ENCODE results near the gene AKR1C2.
A peak's percentile ranks its signal among the peaks of the same experiment; 100 is the strongest.
"Not testable (repeated sequence)": the region's sequence is repeated elsewhere in the genome, so short reads cannot be mapped to it uniquely, and the experiment has no call there.

The AKR1C2 gene

DNA sequence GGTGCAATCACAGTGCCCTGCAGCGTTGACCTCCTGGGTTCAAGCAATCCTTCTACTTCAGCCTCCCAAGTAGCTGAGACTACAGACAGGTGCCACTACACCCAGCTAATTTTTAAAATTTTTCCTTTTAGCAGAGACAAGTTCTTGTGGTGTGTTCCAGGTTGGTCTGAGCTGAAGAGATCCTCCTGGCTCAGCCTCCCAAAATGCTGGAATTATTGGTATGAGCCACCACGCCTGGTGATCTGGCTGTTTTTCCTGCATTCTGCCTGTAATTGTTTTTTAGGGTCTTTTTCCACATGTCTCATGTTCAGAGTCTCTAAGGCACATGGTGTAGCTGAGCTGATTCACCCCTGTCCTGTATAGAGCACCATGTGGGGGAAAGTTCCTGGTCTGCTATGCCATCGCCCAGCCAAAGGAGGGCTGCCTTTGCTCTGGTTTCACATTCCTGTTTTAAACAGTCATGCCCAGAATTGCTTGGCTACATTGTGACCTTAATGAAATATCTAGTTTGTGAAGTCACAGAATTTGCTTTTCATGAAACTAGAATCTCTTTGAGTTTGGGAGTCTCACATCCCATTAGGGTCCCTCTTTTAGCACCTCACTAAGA is 15.1 kb upstream of the AKR1C2 start:
- peak; percentile 80 for DNase-seq (ENCODE audit: low read depth)
- H3K4me3 ChIP-seq (replicated peaks; ENCODE audit: low read depth, low read length) = not testable (repeated sequence)
- TF ChIP-seq CTCF (IDR thresholded peaks at IDR 0.05; ENCODE audit: low read length, missing control alignments) = peak; percentile 38

DNA sequence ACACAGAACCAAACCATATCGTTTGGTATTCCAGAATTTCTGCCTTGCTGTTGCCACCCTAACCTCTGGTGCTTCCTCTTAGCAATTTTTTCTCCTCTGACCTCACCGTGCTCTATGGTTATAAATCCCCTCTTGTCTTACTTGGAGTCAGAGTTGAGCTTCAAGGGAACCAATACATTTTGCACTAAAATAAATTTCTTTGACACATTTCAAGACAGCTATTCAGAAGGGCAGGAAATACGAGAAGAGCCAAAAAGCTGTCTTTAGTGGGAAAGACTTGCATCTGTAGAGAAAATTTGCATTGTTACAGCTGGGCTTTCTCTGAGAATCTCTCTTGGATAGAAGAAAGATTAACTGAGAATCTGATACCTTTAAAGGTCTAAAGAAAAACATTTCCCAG is 14.5 kb upstream of the AKR1C2 start:
- no peak for TF ChIP-seq CTCF (IDR thresholded peaks at IDR 0.05; ENCODE audit: low read length, missing control alignments)
- DNase-seq (ENCODE audit: low read depth) = peak; percentile 49
- no peak overlapping the region for H3K4me3 ChIP-seq (replicated peaks; ENCODE audit: low read depth, low read length)

DNA sequence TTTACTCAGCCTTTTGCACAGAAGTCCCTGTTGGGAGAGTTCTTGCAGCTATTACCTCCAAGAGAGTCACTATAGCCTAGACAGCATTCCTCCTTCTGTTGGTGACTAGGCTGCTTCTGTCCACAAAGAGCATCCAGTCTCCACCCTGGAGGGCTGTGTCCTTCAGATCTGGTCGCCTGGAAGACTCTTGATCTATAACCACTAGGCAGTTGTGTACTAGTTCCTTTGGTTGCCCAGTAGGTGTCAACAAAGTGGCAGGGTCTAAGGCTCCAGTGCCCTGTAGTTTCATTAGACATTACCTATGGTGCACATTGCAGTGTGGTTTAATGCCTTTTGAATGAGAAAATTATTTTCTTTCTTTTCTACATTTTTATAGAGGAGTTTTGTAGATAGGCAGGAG is 11.3 kb upstream of the AKR1C2 start:
- TF ChIP-seq CTCF (IDR thresholded peaks at IDR 0.05; ENCODE audit: low read length, missing control alignments) = peak; percentile 31
- H3K4me3 ChIP-seq (replicated peaks; ENCODE audit: low read depth, low read length) = no peak overlapping the region
- DNase-seq (ENCODE audit: low read depth) = peak; percentile 39

- DNase-seq (ENCODE audit: low read depth); H3K4me3 ChIP-seq (replicated peaks; ENCODE audit: low read depth, low read length): not testable (repeated sequence)
Observed at GRCh38 chr10:5014200-5014910, 10.7 kb upstream of the AKR1C2 start.

DNA sequence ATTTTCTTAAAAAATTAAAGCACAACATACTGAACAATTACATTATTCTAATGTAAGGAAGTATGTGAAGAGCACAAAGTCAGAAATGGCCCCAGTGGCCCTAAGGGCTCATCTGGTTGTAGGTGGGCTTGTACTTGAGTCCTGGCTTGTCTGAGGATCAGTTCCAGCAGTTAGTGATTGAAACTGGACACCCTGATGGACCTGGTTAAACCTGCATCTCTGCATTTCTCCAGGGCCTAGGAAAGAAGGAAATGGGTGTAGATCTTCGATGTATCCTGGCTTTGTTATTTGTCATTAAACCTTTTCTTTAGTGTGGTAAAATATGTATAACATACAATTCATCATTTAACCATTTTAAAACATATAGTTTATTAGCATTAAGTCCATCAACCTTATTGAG is 9.7 kb upstream of the AKR1C2 start:
- DNase-seq (ENCODE audit: low read depth) = no peak
- no peak for TF ChIP-seq CTCF (IDR thresholded peaks at IDR 0.05; ENCODE audit: low read length, missing control alignments)
- H3K4me3 ChIP-seq (replicated peaks; ENCODE audit: low read depth, low read length) = no peak overlapping the region

- DNase-seq (ENCODE audit: low read depth) = no peak
- TF ChIP-seq CTCF (IDR thresholded peaks at IDR 0.05; ENCODE audit: low read length, missing control alignments) = no peak
Observed at GRCh38 chr10:5012595-5012994, 8.9 kb upstream of the AKR1C2 start.

DNA sequence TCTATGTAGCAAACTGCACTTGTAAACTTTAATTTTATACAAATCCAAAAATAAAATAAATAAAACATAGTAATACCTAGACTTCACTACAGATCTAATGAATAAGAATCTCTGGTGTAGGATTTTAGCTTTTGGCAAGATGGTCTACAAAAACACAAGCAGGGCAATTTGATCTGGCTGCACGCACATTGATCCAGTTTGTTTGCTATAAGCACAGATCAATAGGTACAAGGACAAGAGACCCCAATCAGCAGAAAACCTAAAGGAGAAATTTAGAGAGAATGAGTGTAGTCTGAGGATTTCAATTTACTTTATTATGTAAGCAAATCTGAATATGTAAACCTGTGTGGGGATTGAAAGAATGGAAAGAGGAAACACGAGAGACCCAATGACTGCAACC is 7.7 kb upstream of the AKR1C2 start:
- DNase-seq (ENCODE audit: low read depth); H3K4me3 ChIP-seq (replicated peaks; ENCODE audit: low read depth, low read length): not testable (repeated sequence)

More at GRCh38 chr10:5012595-5012994, 8.9 kb upstream of the AKR1C2 start:
- H3K4me3 ChIP-seq (replicated peaks; ENCODE audit: low read depth, low read length) = no peak overlapping the region

- H3K4me3 ChIP-seq (replicated peaks; ENCODE audit: low read depth, low read length); DNase-seq (ENCODE audit: low read depth): not testable (repeated sequence)
Observed at GRCh38 chr10:5010043-5010442, 6.4 kb upstream of the AKR1C2 start.

DNA sequence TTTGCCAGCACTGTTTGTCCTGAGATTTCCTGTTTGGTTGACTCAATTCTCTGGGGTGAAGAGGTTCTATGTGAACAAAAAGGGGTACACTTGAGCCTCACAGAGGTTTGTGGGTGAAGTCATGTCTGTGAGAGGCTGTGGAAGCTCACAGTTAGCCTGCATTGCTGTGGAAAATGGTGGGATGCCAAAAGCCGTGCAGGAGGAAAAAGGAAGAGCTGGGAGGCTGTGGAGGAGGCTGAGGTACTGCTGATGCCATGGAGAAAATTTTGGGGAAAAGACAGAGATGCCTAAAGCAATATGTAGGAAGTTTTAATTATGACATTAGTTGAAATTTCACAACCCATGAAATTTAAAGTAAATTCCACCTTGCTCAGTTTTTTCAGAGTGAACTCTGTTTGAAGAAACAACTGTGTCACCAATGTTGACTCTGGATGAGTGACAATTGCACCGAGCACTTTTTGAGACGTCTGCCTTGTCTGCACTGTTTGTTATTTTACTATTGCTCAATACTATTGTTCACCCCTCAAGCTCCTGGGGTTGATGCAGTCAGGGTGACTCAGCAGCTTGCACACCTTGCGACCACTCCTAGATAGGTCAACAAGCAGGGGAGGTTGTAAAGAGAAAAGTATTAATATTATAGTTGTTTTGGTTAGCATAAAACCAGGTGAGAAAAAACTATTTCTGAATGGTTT is 5.3 kb upstream of the AKR1C2 start:
- DNase-seq (ENCODE audit: low read depth); H3K4me3 ChIP-seq (replicated peaks; ENCODE audit: low read depth, low read length): not testable (repeated sequence)

DNA sequence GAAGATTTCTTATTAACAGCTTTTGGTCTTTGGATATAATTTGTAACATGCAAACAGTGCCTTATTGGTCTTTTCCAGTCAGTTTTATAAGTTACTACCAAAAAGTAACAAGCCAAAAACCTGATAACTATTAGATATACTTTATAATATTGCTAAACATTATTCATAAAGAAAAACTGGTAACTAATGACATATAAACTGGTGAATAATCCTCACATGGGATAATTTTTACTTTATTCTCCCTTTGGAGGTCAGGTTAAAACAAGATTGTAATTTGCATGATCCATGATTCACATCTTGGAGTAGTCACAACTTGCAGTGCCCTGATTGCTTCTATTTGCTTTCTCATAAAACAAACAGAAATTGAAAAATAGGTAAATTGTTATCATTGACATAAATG is 844 bp upstream of the AKR1C2 start:
- not testable (repeated sequence) for DNase-seq (ENCODE audit: low read depth); H3K4me3 ChIP-seq (replicated peaks; ENCODE audit: low read depth, low read length)

DNA sequence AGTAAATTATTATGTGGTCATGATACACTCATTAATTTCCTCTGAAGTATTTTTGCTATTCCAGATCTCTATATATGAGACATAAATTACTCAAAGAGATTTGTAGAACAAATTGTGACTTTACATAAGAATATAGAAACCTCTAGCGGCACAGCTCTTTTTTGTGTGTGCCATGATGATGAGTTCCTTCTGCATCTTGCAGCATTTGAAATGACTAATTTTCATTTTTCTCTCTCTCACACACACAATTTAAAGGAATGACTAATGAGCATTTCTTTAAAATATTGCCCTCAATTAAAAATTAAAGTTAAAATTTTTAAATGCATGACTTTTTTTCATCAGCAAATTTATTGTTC is 351 bp upstream of the AKR1C2 start:
- H3K4me3 ChIP-seq (replicated peaks; ENCODE audit: low read depth, low read length); DNase-seq (ENCODE audit: low read depth): not testable (repeated sequence)

Data from fibroblast of pulmonary artery (primary cell).